NT2/D1 (cell line): ENCODE data around the gene ABHD1.

Experiments used
- DNase-seq: peaks from one replicate; pipeline ENCODE4 v3.0.0-alpha.2; 2011; ENCODE audit warnings: low read depth, low spot score
- H3K27me3 ChIP-seq: 2 replicates; pipeline ENCODE4 v1.6.0; 2011; ENCODE audit warnings: mild to moderate bottlenecking; ENCODE audit not compliant: insufficient read length, insufficient read depth
- H3K36me3 ChIP-seq: 2 replicates; pipeline ENCODE4 v1.6.1; 2011; ENCODE audit warnings: mild to moderate bottlenecking, low read length, mixed read lengths; ENCODE audit not compliant: insufficient read depth, insufficient read length
- H3K4me1 ChIP-seq: 2 replicates; pipeline ENCODE4 v1.5.1; 2011; ENCODE audit not compliant: insufficient read depth, insufficient read length
- H3K4me3 ChIP-seq: 2 replicates; pipeline ENCODE4 v1.5.1; 2011; ENCODE audit warnings: low read depth; ENCODE audit not compliant: insufficient read length
- H3K9ac ChIP-seq: 2 replicates; pipeline ENCODE4 v1.6.0; 2011; ENCODE audit warnings: low read depth; ENCODE audit not compliant: insufficient read length
- H3K9me3 ChIP-seq: 2 replicates; pipeline ENCODE4 v1.5.1; 2011; ENCODE audit warnings: mild to moderate bottlenecking, low read length; ENCODE audit not compliant: insufficient read depth
- SUZ12 ChIP-seq: IDR thresholded peaks from 2 replicates; pipeline ENCODE4 v1.6.1; 2011; ENCODE audit not compliant: insufficient read length, insufficient read depth; ENCODE audit errors: extremely low read depth
- YY1 ChIP-seq: IDR thresholded peaks from 2 replicates; pipeline ENCODE4 v1.6.1; 2011; ENCODE audit not compliant: insufficient read length, insufficient read depth
- ZNF274 ChIP-seq: IDR thresholded peaks from 2 replicates; pipeline ENCODE4 v1.6.1; 2011; ENCODE audit warnings: mild to moderate bottlenecking, low read depth, low read length

The ABHD1 gene

GRCh38 chr2:27084297-27085061 lies 39.1 kb upstream of the ABHD1 start:
- Histone ChIP-seq H3K9ac (no peak overlapping the region), H3K27me3 (peaks cover 11% of the 10 kb centered on the region), H3K9me3 (no peaks in the 10 kb centered on the region), H3K36me3 (no peaks in the 10 kb centered on the region), H3K4me1 (peaks cover 8% of the 10 kb centered on the region), H3K4me3 (no peak overlapping the region)
- no peak for DNase-seq
- no peak for TF ChIP-seq ZNF274
- TF ChIP-seq YY1, result no peak
- TF ChIP-seq SUZ12, result no peak

GRCh38 chr2:27085062-27085672 lies 38.4 kb upstream of the ABHD1 start:
- no peaks in the 10 kb centered on the region for H3K36me3 ChIP-seq
- H3K9ac ChIP-seq, result peak overlapping the region; percentile 90
- peaks cover 11% of the 10 kb centered on the region for H3K27me3 ChIP-seq
- H3K9me3 ChIP-seq, result no peaks in the 10 kb centered on the region
- peaks cover 8% of the 10 kb centered on the region for H3K4me1 ChIP-seq
- TF ChIP-seq SUZ12 (no peak), YY1 (no peak), ZNF274 (no peak)
- no peak for DNase-seq
- peak overlapping the region; percentile 61 for H3K4me3 ChIP-seq

GRCh38 chr2:27085673-27086089 lies 37.9 kb upstream of the ABHD1 start:
- Histone ChIP-seq H3K36me3 (no peaks in the 10 kb centered on the region), H3K4me1 (peaks cover 8% of the 10 kb centered on the region), H3K9ac (peak overlapping the region; percentile 90), H3K4me3 (peak overlapping the region; percentile 61), H3K27me3 (peaks cover 11% of the 10 kb centered on the region), H3K9me3 (no peaks in the 10 kb centered on the region)
- TF ChIP-seq SUZ12 (no peak), YY1 (no peak), ZNF274 (no peak)
- DNase-seq, result peak; percentile 43

GRCh38 chr2:27086090-27086723 lies 37.4 kb upstream of the ABHD1 start:
- peak; percentile 90 for DNase-seq
- Histone ChIP-seq H3K9ac (peak overlapping the region; percentile 90), H3K4me1 (peaks cover 8% of the 10 kb centered on the region), H3K27me3 (peaks cover 11% of the 10 kb centered on the region), H3K36me3 (no peaks in the 10 kb centered on the region), H3K4me3 (peak overlapping the region; percentile 61), H3K9me3 (no peaks in the 10 kb centered on the region)
- TF ChIP-seq ZNF274 (no peak), YY1 (no peak), SUZ12 (no peak)

GRCh38 chr2:27086724-27087593 lies 36.7 kb upstream of the ABHD1 start, which contains the start of gene KHK:
Gene KHK (plus strand): TSS chr2:27086772. CDS start chr2:27087260, 488 bp downstream.
- no peaks in the 10 kb centered on the region for H3K36me3 ChIP-seq
- peaks cover 8% of the 10 kb centered on the region for H3K4me1 ChIP-seq
- no peaks in the 10 kb centered on the region for H3K9me3 ChIP-seq
- TF ChIP-seq ZNF274 (no peak), SUZ12 (no peak), YY1 (no peak)
- H3K4me3 ChIP-seq, result peak within 1 kb of the TSS; percentile 61
- H3K27me3 ChIP-seq, result peaks cover 11% of the 10 kb centered on the region
- no peak for DNase-seq
- peak within 1 kb of the TSS; percentile 90 for H3K9ac ChIP-seq

GRCh38 chr2:27087823-27088410 lies 35.7 kb upstream of the ABHD1 start:
- Histone ChIP-seq H3K4me3 (no peak overlapping the region), H3K27me3 (peaks cover 11% of the 10 kb centered on the region), H3K9ac (no peak overlapping the region), H3K36me3 (no peaks in the 10 kb centered on the region), H3K4me1 (peaks cover 9% of the 10 kb centered on the region), H3K9me3 (no peaks in the 10 kb centered on the region)
- DNase-seq, result no peak
- TF ChIP-seq SUZ12 (no peak), YY1 (no peak), ZNF274 (no peak)
